ENCODE data around the gene DENND4C.
A peak's percentile ranks its signal among the peaks of the same experiment; 100 is the strongest.

Gene DENND4C

DNA sequence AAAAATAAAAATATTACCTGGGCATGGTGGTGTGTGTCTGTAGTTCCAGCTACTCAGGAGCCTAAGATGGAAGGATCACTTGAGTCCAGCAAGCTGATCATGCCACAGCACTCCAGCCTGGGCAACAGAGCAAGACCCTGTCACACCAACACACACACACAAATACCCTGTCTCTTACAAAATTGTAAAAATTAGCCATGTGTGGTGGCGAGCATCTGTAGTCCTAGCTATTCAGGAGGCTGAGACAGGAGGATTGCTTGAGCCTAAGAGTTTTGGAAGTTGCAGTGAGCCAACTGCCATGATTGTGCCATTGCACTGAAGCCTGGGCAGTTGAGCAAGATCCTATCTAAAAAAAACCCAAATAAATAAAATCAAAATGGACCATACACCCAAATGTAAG is 32.1 kb upstream of the DENND4C start:
- Histone ChIP-seq H3K27ac (ENCODE audit: low read length) (no peak overlapping the region), H3K4me2 (ENCODE audit: insufficient read depth, low read length) (no peak overlapping the region), H3K4me1 (ENCODE audit: insufficient read depth, low read length) (0 out of 2 replicates have a peak, but pooled peaks cover 2% of the 10 kb centered on the region), H3K27me3 (ENCODE audit: insufficient read depth, low read length, poor library complexity) (no peaks in the 10 kb centered on the region), H4K20me1 (ENCODE audit: insufficient read depth, low read length) (no peaks in the 10 kb centered on the region), H3K4me3 (ENCODE audit: low read depth in 1 of 2, low read length in 2 of 2) (no peak overlapping the region), H3K9me3 (ENCODE audit: insufficient read depth, low read length, severe bottlenecking) (no peaks in the 10 kb centered on the region), H3K9ac (ENCODE audit: low read depth, low read length) (no peak overlapping the region), H3K79me2 (ENCODE audit: insufficient read depth, low read length) (no peaks in the 10 kb centered on the region), H2AFZ (ENCODE audit: low read depth, low read length) (no peak overlapping the region), H3K36me3 (ENCODE audit: insufficient read depth, low read length) (no peaks in the 10 kb centered on the region)
- ATAC-seq (ENCODE audit: insufficient read depth, low read depth) (no peak), DNase-seq (no peak)
- TF ChIP-seq EZH2 (IDR thresholded peaks at IDR 0.05; ENCODE audit: borderline replicate concordance, low read depth, low read length, severe bottlenecking): no peak
- TF ChIP-seq, protein P1, sequence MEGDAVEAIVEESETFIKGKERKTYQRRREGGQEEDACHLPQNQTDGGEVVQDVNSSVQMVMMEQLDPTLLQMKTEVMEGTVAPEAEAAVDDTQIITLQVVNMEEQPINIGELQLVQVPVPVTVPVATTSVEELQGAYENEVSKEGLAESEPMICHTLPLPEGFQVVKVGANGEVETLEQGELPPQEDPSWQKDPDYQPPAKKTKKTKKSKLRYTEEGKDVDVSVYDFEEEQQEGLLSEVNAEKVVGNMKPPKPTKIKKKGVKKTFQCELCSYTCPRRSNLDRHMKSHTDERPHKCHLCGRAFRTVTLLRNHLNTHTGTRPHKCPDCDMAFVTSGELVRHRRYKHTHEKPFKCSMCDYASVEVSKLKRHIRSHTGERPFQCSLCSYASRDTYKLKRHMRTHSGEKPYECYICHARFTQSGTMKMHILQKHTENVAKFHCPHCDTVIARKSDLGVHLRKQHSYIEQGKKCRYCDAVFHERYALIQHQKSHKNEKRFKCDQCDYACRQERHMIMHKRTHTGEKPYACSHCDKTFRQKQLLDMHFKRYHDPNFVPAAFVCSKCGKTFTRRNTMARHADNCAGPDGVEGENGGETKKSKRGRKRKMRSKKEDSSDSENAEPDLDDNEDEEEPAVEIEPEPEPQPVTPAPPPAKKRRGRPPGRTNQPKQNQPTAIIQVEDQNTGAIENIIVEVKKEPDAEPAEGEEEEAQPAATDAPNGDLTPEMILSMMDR (IDR thresholded peaks at IDR 0.05; ENCODE audit: borderline replicate concordance, extremely low read depth, low read length, poor library complexity, severe bottlenecking): no peak

DNA sequence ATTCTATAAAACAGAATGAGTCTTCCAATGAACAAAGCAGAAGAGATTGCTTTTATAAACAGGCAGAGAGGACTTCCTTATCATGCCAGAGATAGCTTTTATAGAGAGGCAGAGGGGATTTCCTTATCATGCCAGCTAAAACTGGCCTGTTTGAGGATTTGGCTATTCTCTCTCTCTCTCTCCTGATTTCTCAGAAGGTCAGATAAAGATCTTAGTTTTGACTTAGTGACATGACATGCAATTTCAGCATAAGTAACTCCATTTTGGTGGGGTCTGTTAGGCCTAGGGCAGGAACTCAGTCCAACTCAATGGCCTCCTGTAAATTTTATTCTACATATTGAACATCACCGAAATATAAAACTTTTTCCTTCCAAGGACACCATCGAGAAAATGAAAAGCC is 31.5 kb upstream of the DENND4C start:
- no peaks in the 10 kb centered on the region for H3K79me2 ChIP-seq (ENCODE audit: insufficient read depth, low read length)
- TF ChIP-seq, protein P1 (IDR thresholded peaks at IDR 0.05; ENCODE audit: borderline replicate concordance, extremely low read depth, low read length, poor library complexity, severe bottlenecking): no peak
- no peak for TF ChIP-seq EZH2 (IDR thresholded peaks at IDR 0.05; ENCODE audit: borderline replicate concordance, low read depth, low read length, severe bottlenecking)
- DNase-seq (no peak), ATAC-seq (ENCODE audit: insufficient read depth, low read depth) (peak; percentile 37; the same call in 2 of the 3 replicates)
- no peak overlapping the region for H2AFZ ChIP-seq (ENCODE audit: low read depth, low read length)
- no peak overlapping the region for H3K4me2 ChIP-seq (ENCODE audit: insufficient read depth, low read length)
- H3K36me3 ChIP-seq (ENCODE audit: insufficient read depth, low read length): no peaks in the 10 kb centered on the region
- no peak overlapping the region for H3K4me3 ChIP-seq (ENCODE audit: low read depth in 1 of 2, low read length in 2 of 2)
- no peaks in the 10 kb centered on the region for H4K20me1 ChIP-seq (ENCODE audit: insufficient read depth, low read length)
- no peaks in the 10 kb centered on the region for H3K9me3 ChIP-seq (ENCODE audit: insufficient read depth, low read length, severe bottlenecking)
- H3K27me3 ChIP-seq (ENCODE audit: insufficient read depth, low read length, poor library complexity): no peaks in the 10 kb centered on the region
- H3K27ac ChIP-seq (ENCODE audit: low read length): no peak overlapping the region
- 0 out of 2 replicates have a peak, but pooled peaks cover 2% of the 10 kb centered on the region for H3K4me1 ChIP-seq (ENCODE audit: insufficient read depth, low read length)
- no peak overlapping the region for H3K9ac ChIP-seq (ENCODE audit: low read depth, low read length)

DNA sequence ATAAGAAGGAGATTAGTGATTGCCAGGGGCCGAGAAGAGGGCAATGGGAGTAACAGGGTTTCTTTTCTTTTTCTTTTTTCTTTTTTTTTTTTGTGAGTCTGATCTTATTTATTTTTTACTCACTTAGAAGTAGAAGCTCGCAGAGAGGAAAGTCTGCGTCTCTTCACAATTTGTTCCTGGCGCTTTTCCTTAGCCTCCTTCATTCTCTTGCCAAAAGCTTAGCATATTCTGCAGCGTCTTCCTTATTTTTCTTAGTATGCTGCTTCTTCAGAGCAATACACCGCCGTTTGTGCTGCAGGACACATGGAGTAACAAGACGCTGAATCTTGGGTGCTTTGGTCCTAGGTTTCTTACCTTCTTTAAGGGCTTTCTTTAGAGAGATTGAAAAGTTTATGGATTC is 30.3 kb upstream of the DENND4C start:
- Histone ChIP-seq H3K9me3 (ENCODE audit: insufficient read depth, low read length, severe bottlenecking) (no peaks in the 10 kb centered on the region), H4K20me1 (ENCODE audit: insufficient read depth, low read length) (no peaks in the 10 kb centered on the region), H3K4me2 (ENCODE audit: insufficient read depth, low read length) (no peak overlapping the region), H3K4me1 (ENCODE audit: insufficient read depth, low read length) (0 out of 2 replicates have a peak, but pooled peaks cover 2% of the 10 kb centered on the region), H3K9ac (ENCODE audit: low read depth, low read length) (no peak overlapping the region), H3K79me2 (ENCODE audit: insufficient read depth, low read length) (no peaks in the 10 kb centered on the region), H2AFZ (ENCODE audit: low read depth, low read length) (no peak overlapping the region), H3K36me3 (ENCODE audit: insufficient read depth, low read length) (no peaks in the 10 kb centered on the region), H3K4me3 (ENCODE audit: low read depth in 1 of 2, low read length in 2 of 2) (no peak overlapping the region), H3K27me3 (ENCODE audit: insufficient read depth, low read length, poor library complexity) (no peaks in the 10 kb centered on the region), H3K27ac (ENCODE audit: low read length) (no peak overlapping the region)
- no peak for TF ChIP-seq EZH2 (IDR thresholded peaks at IDR 0.05; ENCODE audit: borderline replicate concordance, low read depth, low read length, severe bottlenecking)
- TF ChIP-seq, protein P1 (IDR thresholded peaks at IDR 0.05; ENCODE audit: borderline replicate concordance, extremely low read depth, low read length, poor library complexity, severe bottlenecking): no peak
- ATAC-seq (ENCODE audit: insufficient read depth, low read depth) (no peak), DNase-seq (no peak)

Measured in DND-41 (cell line).